ENCODE data around the gene TAMALIN.

- TF ChIP-seq CTCF (conservative IDR thresholded peaks at IDR 0.05; ENCODE audit: low read length) (no peak), EZH2phosphoT487 (IDR thresholded peaks at IDR 0.05; ENCODE audit: borderline replicate concordance) (no peak)
Observed at GRCh38 chr12:52046859-52047258, 40.1 kb downstream of the TAMALIN start.
